Measurements from ENCODE around the gene KCND3. TPM values are rescaled to one million over a fixed set of nuclear protein-coding genes. Genes with fewer than 3 reads are reported as not detected.

KCND3 gene
- total and polyA plus RNA-seq, 2 of the 4 experiments (the other 2 are of a cell fraction): under 0.01 to 0.03 TPM

DNA sequence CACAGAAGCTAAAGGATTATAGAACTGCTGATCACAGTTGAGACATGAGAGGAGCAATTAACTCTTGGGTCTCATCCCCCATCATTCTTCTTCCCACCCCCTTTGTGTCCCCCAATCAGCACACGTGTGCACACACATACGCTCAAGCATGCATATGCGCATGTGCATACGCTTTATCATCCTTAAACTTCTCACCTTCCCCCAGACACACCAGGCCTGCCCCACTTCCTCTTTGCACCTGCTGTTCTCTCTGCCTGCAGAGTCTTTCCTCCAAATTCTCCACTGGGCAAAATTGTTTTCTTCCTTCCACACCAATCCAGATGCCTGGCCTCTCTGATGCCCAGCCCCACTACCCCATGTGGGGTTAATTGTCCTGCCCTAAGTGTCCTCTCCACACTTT lies 13.0 kb upstream of the KCND3 start:
- DNase-seq: no peak
- no peaks in the 10 kb centered on the region for H3K9me1 ChIP-seq (ENCODE audit: insufficient read depth, low read length)
- H3K79me1 ChIP-seq (ENCODE audit: low read depth in 1 of 2, low read length in 2 of 2): no peaks in the 10 kb centered on the region
- H3K56ac ChIP-seq (ENCODE audit: extremely low read depth, insufficient read depth, low read length): no peak overlapping the region
- H3K9me3 ChIP-seq (ENCODE audit: control insufficient read depth, insufficient read depth, low read length): no peaks in the 10 kb centered on the region
- no peak overlapping the region for H4K5ac ChIP-seq (ENCODE audit: low read depth, low read length)
- CTCF ChIA-PET: no interaction called here
- H3K23ac ChIP-seq (ENCODE audit: low read depth, low read length): no peak overlapping the region
- intact Hi-C loops (cut with micrococcal nuclease) (no loop called here), dilution Hi-C loops (cut with HindIII; ENCODE audit: low sequenced_read_pairs, unreplicated experiment) (no loop called here), in situ Hi-C loops (cut with MboI; ENCODE audit: low sequenced_read_pairs) (no loop called here)
- H3K4me3 ChIP-seq (ENCODE audit: insufficient read depth, low read depth, low read length): no peak overlapping the region
- H4K20me1 ChIP-seq (ENCODE audit: insufficient read depth, low read length): no peaks in the 10 kb centered on the region
- H3K27me3 ChIP-seq (ENCODE audit: control insufficient read depth, insufficient read depth, low read length): peaks cover 7% of the 10 kb centered on the region; the same call in 1 of the 2 replicates
- no peak overlapping the region for H3K4me2 ChIP-seq (ENCODE audit: low read depth, low read length)
- no peak for ATAC-seq (ENCODE audit: low read depth)
- H3K14ac ChIP-seq (replicated peaks; ENCODE audit: low read depth, low read length): no peak overlapping the region
- H2AK9ac ChIP-seq (replicated peaks; ENCODE audit: low read depth, low read length, poor library complexity): no peak overlapping the region
- TF ChIP-seq CTCF (conservative IDR thresholded peaks at IDR 0.05; ENCODE audit: low read depth, low read length) (no peak), CHD1 (IDR thresholded peaks at IDR 0.05; ENCODE audit: low read depth, low read length) (no peak), MXI1 (IDR thresholded peaks at IDR 0.05; ENCODE audit: borderline replicate concordance, low read depth, low read length) (no peak), BHLHE40 (IDR thresholded peaks at IDR 0.05; ENCODE audit: low read depth, low read length) (no peak), RFX5 (IDR thresholded peaks at IDR 0.05; ENCODE audit: low read depth, low read length) (no peak), POLR2A (IDR thresholded peaks at IDR 0.05; ENCODE audit: low read depth, low read length) (no peak), SMC3 (IDR thresholded peaks at IDR 0.05; ENCODE audit: low read depth, low read length) (no peak), CEBPB (IDR thresholded peaks at IDR 0.05; ENCODE audit: low read depth, low read length) (no peak), MAZ (IDR thresholded peaks at IDR 0.05; ENCODE audit: borderline replicate concordance, low read depth, low read length) (no peak), MAFK (IDR thresholded peaks at IDR 0.05; ENCODE audit: low read depth, low read length) (no peak)
- TF ChIP-seq, protein P1, sequence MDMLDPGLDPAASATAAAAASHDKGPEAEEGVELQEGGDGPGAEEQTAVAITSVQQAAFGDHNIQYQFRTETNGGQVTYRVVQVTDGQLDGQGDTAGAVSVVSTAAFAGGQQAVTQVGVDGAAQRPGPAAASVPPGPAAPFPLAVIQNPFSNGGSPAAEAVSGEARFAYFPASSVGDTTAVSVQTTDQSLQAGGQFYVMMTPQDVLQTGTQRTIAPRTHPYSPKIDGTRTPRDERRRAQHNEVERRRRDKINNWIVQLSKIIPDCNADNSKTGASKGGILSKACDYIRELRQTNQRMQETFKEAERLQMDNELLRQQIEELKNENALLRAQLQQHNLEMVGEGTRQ (IDR thresholded peaks at IDR 0.05; ENCODE audit: low read depth, low read length): no peak
- TF ChIP-seq, protein P2, sequence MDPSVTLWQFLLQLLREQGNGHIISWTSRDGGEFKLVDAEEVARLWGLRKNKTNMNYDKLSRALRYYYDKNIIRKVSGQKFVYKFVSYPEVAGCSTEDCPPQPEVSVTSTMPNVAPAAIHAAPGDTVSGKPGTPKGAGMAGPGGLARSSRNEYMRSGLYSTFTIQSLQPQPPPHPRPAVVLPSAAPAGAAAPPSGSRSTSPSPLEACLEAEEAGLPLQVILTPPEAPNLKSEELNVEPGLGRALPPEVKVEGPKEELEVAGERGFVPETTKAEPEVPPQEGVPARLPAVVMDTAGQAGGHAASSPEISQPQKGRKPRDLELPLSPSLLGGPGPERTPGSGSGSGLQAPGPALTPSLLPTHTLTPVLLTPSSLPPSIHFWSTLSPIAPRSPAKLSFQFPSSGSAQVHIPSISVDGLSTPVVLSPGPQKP (IDR thresholded peaks at IDR 0.05; ENCODE audit: borderline replicate concordance, low read depth, low read length): no peak
- no peak overlapping the region for H2BK120ac ChIP-seq (ENCODE audit: low read depth, low read length)
- H4K91ac ChIP-seq (ENCODE audit: insufficient read depth, low read depth, low read length): no peak overlapping the region
- no peak overlapping the region for H3K18ac ChIP-seq (ENCODE audit: low read depth, low read length)
- no peak overlapping the region for H2BK5ac ChIP-seq (ENCODE audit: low read depth, low read length, poor library complexity, severe bottlenecking)
- no peaks in the 10 kb centered on the region for H3K4me1 ChIP-seq (ENCODE audit: control insufficient read depth, insufficient read depth, low read length)
- no peak overlapping the region for H3K4ac ChIP-seq (ENCODE audit: low read depth, low read length)
- BruUV-seq (replicated peaks): no TSS peak
- no peak overlapping the region for H4K8ac ChIP-seq (ENCODE audit: low read depth in 2 of 2, low read length in 2 of 2)
- no peak overlapping the region for H2AK5ac ChIP-seq (ENCODE audit: low read depth, low read length)
- no peak overlapping the region for H2BK20ac ChIP-seq (ENCODE audit: low read depth, low read length)
- no peak overlapping the region for H2BK15ac ChIP-seq (ENCODE audit: low read depth, low read length)
- no peak overlapping the region for H3K27ac ChIP-seq (ENCODE audit: insufficient read depth, low read length)
- POLR2A ChIA-PET (ENCODE audit: unreplicated experiment): no interaction called here
- no peaks in the 10 kb centered on the region for H3K36me3 ChIP-seq (ENCODE audit: control insufficient read depth, insufficient read depth, low read length)
- H2AFZ ChIP-seq (replicated peaks; ENCODE audit: low read length, poor library complexity): no peak overlapping the region
- no peak overlapping the region for H3K9ac ChIP-seq (ENCODE audit: low read depth, low read length)
- WGBS, 2 experiments (ENCODE audit: extremely low coverage in 2 of 2, insufficient read length in 1 of 2): 68% methylated on average over 4 of the region's 4 CpGs; no CpG with 5 or more reads in 1 of the 2 experiments

All from IMR-90 (cell line).